GM11168 (cell line): ENCODE results near the gene ARIH2.

Experiments
- in situ Hi-C: fragments of 300-500 bp; cut with MboI; formaldehyde crosslinking; loops from one replicate; pipeline ENCODE4 v1.12.0; 2022; ENCODE audit warnings: low sequenced_read_pairs; ENCODE audit not compliant: unreplicated experiment

ARIH2 gene

DNA sequence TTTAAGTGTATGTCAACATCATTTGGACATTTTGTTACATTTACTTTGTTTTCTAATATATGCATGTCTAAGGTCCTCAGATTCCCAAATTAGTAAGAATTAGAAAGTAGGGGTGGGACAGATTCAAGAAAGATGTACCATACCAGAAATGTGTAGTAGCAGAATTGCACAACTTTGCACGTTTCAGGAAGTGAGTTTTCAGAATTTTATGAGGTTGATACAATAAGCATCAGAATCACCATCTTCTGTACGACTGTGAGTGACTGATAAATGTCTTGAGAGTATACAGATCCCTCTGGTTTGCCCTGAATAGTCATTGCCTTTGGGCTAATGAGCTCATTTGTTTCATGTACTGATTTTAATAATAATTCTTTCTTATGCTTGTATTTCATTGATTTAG lies 9.3 kb downstream of the ARIH2 start:
- in situ Hi-C loops = no loop called here

DNA sequence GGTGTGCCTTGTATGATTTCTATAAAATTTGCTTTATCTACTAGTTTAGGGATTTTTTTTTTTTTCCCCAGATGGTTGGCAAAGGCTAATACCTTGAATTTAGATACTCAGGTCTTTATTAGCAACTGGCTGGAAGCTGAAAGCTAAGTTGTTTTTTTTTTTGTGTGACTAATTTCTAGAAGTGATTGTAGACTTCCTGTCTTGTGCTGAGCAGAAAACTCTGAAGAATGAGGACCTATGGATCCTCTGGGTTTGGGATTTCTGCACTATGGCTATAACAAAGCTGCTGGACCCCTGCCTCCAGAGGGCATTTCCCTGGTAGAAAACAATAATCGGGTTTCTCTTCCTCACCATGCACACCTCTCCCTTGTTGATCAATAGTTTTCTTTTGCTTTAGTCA lies 10.0 kb downstream of the ARIH2 start:
- in situ Hi-C loops = no loop called here

DNA sequence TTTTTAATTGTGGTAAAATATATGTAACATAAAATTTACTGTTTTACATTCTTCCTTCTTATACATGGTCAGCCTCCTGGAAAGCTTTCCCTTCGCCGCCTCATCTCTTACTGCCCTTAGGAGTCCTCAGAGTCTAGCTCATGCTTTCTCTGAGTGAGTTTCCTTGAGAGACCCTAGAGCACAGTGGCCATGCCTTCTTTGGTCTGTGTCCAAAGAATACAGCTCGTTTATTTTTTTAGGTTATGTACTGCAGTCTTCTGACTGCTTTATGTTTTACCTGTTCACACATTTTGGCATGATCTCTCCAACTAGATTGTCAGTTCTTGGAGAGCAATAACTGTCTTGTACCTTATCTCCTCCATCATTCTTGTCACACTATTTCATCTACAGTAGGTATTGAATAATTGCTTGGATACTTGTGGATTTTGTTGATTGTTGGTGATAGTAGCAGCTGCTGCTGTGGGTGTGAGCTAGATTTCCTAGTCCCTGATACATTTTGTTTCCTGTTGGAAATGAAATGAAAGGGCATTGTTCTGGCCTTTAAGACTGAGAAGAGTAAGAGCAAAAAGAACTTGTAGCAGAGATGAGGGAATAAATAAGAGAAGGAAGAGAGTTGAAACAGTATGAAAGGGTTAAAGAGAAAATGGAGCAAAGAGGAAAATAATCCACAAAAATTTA lies 10.9 kb downstream of the ARIH2 start:
- in situ Hi-C loops = no loop called here

DNA sequence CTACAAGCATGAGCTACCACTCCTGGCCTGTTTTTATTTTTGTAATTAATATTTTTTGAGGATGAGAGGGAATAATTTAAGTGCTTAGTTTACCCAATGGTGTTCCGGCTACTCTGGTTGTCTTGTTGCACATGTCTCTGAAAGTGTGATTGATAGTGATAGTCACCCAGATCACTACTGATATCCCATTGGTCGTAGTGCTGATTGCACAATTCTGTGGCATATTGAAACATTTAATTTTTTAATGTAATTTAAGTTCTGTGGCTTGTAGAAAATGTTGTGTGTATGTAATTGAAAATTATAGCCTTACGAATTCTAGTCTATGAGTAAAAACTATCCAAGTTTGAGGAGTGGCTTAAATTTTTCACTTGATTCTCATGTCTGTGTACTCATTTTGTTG lies 11.9 kb downstream of the ARIH2 start:
- in situ Hi-C loops = no loop called here

DNA sequence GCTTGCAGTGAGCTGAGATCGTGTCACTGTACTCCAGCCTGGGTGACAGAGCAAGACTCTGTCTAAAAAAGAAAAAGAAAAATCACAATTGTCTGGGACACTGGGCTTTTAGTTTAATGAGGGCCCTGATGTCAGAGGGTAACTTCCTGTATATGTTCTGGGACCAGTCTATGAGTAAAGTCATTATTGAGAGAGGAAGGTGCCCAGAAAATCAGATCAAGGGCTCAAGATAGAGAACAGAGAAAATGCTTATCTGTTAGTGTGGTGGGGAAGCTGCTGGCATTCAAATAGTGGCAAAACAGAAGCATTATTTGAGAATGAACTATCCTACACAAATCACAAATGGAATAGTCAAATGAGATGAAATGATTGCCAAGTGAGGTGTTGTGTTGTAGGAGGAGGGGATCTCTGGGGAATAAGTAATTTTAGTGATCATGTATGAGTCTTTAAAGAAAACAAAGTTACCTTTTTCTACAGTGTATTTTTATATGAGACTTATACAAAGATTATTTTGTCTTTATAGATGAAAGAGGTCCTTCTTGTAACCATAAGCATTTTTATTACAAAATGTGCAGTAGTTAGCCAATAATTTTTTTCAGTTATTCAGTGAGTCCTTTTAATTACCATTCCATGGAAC lies 13.4 kb downstream of the ARIH2 start:
- in situ Hi-C loops = no loop called here

DNA sequence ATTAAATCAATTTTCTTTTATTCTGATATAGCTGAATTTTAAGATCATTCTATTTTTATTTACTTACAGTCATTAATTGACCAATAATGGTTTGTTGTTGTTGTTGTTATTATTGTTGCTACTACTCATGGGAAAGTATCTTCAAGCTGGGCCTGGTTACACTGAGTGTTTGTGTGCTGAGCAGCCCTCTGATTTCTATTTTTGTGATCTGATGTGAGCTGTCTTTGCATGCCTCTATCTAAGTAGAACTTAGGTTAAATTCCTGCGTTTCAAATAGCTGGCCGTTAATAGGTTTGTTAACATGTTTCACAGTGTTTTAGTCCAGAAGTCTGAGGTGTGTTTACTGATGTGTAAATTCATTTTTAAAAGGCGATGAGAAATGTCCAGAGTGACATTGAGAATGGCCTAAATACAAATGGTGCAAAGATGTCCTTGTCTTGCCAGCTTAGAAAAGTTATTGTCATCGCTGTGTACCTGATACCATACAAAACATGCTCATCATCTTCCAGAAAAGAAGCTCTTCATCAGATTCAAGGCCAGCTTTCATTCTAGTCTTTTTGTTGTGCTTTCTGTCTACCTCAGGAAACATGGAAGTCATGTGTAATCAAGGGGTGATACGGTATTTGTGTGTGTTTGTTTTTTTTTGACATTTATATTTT lies 15.8 kb downstream of the ARIH2 start:
- in situ Hi-C loops = no loop called here

DNA sequence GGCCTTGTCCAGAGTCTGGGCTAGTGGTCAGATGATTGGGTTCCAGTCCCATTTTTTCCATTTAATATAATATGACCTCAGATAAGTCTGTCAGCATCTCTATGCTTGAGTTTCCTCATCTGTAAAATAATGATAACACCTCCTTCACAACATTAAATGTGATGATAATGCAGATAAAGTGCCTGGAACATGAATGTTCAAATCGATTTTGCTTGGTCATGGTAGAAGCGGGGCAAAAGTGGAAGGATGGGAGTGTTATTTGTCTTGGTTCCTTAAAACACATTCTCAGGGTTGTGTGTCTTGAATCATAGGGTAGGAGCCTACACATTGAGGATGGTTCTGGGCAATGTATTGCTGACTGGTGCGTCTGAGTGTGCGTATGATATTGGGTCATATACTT lies 16.9 kb downstream of the ARIH2 start:
- in situ Hi-C loops = no loop called here

DNA sequence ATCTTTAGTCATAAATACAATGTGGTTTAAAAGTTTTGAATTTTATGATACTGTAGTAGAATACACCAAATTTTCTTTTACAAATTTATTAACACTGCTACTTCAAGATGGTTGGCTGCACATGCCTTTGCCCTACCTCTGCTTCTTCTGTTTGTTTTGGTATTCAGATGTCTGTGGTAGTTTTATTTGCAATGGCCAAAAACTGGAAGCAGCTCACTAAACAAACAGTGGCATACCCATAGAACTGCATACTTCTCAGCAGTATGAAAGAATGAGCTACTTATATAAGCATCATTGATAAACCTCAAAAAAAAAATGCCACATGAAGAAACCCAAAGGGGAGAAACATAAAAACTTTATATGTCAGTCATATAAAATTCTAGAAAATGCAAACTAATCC lies 19.5 kb downstream of the ARIH2 start:
- in situ Hi-C loops = no loop called here

DNA sequence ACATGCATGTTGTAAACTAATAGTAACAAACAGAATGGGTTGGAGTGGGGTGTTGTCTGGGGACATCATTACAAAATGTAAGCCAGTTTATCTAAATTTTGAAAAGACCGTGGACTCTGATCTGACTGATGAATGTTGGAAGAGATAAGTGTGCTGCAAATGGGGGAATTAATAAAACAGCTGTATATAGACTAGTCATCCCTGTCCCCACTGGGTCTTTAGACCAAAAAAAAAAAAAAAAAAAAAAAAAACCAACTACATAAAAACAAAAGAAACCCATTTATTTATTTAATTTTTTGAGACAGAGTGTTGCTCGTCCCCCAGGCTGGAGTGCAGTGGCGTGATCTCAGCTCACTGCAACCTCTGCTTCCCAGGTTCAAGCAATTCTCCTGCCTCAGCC lies 20.0 kb downstream of the ARIH2 start:
- in situ Hi-C loops = no loop called here

DNA sequence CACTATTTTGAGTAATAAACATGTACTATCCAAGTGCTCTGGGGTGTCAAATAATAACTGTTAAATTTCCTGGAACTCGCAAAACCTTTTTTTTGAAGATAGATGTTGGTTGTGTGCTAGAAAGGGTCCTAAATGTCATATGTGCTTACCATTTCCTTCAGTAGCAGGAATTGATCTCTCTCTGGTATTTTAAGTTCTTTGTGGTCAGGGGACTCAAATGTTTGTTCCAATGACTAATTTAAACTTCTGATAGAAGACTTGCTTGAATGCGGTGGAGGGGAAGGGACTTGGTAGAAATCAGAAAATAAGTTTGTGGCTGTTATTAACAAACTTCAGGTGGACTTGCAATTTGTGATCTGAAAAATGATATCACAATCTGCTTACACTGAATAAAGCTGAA lies 26.8 kb downstream of the ARIH2 start:
- in situ Hi-C loops = no loop called here

DNA sequence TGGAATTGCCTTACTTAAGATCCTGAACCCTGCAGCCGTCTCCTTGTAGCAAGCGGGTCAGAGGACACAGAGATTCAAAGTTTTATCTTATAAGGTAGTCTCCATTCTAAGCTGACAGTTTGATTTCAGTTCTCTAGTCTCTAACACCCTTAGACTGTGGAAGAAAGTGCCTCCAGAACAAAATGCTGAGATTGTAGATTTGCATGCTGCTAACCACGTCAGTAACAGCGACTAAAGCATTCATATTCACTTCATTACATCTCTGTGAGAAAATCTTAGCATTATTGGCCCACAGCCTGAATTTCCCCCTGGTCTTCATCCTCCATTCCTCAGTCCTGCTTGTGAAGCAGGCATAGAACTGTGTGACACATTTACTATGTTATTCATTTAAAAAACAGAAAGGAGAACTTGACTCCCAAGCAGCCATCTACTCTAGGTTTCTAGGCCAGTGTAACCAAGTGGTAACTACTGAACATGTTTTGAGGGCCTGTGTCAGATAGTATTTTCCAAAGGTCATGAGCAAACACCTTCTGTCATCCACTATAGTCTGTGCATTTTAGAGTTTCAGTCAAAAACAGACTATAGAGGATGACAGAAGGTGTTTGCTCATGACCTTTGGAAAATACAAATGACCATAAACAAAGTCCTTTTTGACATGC lies 27.4 kb downstream of the ARIH2 start:
- in situ Hi-C loops = no loop called here

DNA sequence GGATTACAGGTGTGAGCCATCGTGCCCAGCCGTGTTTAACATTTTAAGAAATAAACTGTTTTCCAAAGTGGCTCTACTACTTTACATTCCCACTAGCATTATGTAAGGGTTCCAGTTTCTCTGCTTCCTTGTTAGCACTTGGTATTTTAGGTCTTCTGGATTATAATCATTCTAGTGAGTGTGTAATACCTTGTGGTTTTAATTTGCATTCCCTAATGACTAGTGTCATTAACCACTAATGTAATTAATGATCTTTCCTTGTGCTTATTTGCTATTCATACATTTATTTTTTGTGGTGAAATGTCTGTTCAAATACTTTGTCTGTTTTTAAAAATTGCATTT lies 30.7 kb downstream of the ARIH2 start:
- in situ Hi-C loops = no loop called here

DNA sequence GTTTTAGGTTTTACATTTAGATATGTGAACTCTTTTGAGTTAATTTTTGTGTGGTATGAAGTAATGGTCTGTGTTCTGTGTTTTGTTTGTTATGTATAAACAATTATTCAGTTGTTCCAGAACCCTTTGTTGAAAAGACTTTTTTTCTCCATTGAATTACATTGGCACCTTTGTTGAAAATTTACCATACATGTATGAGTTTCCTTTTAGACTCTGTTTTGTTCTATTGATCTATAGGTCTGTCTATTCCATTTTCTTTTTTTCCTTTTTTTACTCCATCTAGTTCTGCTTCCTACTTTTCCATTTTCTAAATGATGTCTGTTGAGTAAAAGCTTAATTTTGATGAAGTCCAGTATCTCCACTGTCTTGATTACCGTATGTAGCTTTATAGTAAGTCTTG lies 31.4 kb downstream of the ARIH2 start:
- in situ Hi-C loops = loop anchor here (10.0 kb wide), 1 partner anchor 205 kb away; no protein-coding TSS in a partner anchor

DNA sequence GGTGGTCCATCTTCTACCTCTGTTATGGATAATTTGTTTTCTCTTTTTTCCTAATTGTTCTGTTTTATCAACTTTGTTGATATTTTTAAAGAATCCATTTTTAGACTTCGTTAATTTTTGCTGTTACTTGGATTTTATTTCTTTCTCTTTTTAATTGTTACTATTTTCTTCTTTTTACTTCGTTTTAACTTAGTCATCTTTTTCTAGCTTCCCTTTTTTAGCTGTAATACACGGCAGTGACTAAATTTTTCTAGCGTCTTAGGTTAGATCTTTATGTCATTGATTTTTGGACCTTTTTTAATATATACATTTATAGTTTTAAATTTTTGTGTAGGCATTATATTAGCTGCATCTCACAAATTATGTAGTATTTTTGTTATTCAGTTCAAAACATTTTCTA lies 33.1 kb downstream of the ARIH2 start:
- in situ Hi-C loops = loop anchor here (10.0 kb wide), 1 partner anchor 207 kb away; no protein-coding TSS in a partner anchor

DNA sequence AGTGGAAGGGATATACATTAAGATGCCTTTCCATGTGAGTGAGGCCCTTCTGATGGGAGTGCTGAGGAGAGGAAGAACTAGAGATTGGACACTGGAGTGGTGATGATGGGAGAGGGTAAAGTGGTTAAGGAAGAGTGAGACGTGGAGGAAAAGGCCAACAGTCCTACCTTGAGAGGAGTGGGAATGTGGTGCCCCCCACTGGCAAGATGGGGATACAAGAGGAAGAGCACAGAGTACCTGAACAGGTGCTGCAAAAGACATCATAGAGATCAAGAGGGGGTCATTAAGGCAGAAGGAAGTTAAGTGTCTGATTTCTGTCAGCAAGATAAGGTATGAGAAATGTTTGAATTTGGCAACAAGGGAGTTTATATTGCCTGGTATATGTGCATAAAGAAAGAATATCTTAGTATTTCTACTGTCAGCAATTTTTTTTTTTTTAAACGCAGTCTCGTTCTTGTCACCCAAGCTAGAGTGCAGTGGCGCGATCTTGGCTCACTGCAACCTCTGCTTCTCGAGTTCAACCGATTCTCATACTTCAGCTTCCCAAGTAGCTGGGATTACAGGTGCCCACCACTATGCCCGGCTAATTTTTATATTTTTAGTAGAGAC lies 34.0 kb downstream of the ARIH2 start:
- in situ Hi-C loops = loop anchor here (10.0 kb wide), 1 partner anchor 208 kb away; no protein-coding TSS in a partner anchor

DNA sequence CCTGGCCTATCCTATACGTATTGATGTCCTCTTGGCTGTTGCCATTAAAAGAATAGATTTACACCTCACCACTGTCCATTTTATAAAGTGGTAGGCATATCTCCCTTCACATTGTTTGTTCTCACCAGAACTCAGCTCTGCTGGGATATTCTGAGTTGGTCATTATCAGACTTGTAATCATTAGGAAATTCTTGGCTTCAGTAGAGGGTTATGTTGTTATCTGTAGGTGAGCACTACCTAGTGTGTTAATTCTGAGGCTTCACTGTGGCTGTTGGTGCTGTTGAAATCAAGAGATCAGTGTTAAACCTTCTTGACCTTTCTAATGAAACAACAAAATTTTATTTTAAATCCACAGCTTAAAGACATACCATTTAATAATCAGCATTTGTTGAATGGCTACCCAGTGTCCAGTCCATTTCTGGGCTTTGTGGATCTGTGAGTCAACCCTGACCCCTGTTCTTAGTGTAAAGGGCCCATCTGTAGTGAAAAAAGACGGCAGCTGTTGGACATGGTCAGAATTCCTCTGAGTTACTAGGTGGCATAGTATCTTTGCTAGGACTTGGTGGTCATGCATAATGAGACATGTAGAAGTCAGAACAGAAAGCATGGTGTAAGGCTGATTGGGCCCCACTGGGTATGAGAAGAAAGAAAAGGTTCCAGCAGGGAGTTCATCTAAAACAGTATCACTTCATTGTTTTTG lies 38.5 kb downstream of the ARIH2 start:
- in situ Hi-C loops = loop anchor here (10.0 kb wide), 1 partner anchor 212 kb away; no protein-coding TSS in a partner anchor

DNA sequence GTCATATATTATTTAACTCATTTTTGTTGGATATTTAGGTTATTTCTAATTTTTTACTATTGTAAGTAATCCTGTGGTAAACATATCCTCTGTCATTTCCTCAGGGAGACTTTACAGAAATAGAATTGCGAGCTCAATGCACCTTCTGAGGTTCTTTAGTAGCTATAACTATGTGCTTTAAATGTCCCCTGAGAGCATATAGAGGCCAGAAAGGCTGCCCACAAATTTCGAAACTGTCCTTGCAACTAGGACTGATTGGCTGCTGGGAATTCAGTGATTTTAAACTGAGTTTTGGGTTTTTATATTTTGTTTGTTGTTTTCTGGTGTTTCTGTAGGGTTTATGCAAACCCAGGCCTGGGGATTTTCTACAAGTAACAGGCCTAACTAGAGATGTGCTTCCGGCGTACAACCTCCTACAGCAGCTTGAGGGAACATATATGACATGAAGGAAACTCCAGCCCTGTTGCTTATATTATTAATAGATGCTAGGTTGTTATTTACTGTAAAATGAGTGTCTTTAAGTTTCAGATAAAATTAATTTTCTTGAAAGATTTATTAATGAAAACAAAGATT lies 42.3 kb downstream of the ARIH2 start:
- in situ Hi-C loops = no loop called here

DNA sequence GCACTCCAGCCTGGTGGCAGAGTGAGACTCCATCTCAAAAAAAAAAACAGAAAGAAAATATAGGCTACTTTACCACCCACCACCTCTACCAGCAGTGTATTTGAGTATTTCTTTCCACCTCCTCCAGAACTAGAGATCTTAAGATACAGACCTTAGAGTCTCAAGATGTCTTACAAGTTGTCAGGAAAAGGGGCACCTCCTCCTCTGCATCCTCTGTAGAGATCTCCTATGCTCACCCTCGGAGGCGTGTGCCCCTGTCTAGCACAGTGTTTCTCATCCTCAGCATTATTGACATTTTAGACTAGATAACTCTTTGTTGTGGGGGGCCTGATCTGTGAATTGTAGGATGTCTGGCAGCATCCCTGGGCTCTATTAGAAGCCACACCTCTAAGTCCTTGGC lies 43.7 kb downstream of the ARIH2 start:
- in situ Hi-C loops = no loop called here

DNA sequence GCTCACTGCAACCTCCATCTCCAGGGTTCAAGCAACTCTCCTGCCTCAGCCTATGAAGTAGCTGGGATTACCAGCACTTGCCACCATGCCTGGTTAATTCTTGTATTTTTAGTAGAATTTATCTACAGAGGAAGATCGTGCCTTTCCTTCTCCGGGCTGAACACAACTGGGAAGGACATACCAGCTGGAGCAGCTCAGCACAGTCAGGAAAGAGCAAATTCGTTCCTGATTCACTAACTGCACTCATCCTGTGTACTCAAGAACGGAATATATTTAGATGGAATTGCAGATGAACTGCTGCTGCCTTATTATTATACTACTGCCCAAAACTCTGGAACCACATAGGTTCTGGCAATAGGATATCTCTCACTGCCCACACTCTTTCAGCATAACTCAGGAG lies 44.3 kb downstream of the ARIH2 start:
- in situ Hi-C loops = no loop called here

DNA sequence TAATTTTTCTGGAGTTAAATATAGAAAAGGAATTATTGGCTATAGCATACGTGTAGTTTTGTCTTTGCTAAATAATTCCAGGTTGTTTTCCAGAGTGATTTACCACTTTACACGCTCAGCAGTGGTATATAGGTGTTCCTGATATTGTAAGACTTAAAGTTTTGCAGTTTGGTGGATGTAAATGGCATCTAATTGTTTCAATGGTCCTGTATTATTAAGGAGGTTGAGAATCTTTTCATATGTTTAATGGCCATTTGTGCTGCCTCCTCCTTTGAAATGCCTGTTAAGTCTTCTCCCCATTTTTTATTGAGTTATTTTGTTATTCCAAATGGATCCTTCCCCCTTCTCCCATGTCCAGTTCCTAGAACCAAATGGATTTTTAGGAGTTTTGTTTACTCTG lies 44.9 kb downstream of the ARIH2 start:
- in situ Hi-C loops = no loop called here
